Measurements from ENCODE around the gene CD55. TPM values are rescaled to one million over a fixed set of nuclear protein-coding genes. Genes with fewer than 3 reads are reported as not detected.

The CD55 gene
- total RNA-seq, 1 donor from 2014 or later = 11.0 TPM

GRCh38 chr1:207352554-207352953 lies 31.1 kb downstream of the CD55 start:
- peaks cover 0 to under 1% (median 0%) of the 10 kb centered on the region in 3 donors for H3K4me1 ChIP-seq (ENCODE audit: control insufficient read depth in 3 of 3, insufficient read depth in 3 of 3, low read length in 3 of 3)
- H3K9ac ChIP-seq (ENCODE audit: low read depth in 1 of 3, low read length in 3 of 3) = no peak overlapping the region
- H3K36me3 ChIP-seq (ENCODE audit: control insufficient read depth in 3 of 3, insufficient read depth in 3 of 3, low read length in 3 of 3) = peaks cover 0 to 2% (median 0%) of the 10 kb centered on the region in 3 donors
- H3K27ac ChIP-seq (ENCODE audit: low read depth, low read length) = no peak overlapping the region
- no peaks in the 10 kb centered on the region for H3K27me3 ChIP-seq (ENCODE audit: control insufficient read depth in 3 of 3, insufficient read depth in 3 of 3, low read length in 3 of 3)
- H3K4me3 ChIP-seq (ENCODE audit: low read length in 3 of 3) = no peak overlapping the region
- no peaks in the 10 kb centered on the region for H3K9me3 ChIP-seq (ENCODE audit: control insufficient read depth in 3 of 3, low read length in 3 of 3)

GRCh38 chr1:207355060-207355459 lies 33.6 kb downstream of the CD55 start:
- Histone ChIP-seq H3K4me1 (ENCODE audit: control insufficient read depth in 3 of 3, insufficient read depth in 3 of 3, low read length in 3 of 3) (no peaks in the 10 kb centered on the region), H3K4me3 (ENCODE audit: low read length in 3 of 3) (no peak overlapping the region), H3K9ac (ENCODE audit: low read depth in 1 of 3, low read length in 3 of 3) (no peak overlapping the region), H3K9me3 (ENCODE audit: control insufficient read depth in 3 of 3, low read length in 3 of 3) (no peaks in the 10 kb centered on the region), H3K27me3 (ENCODE audit: control insufficient read depth in 3 of 3, insufficient read depth in 3 of 3, low read length in 3 of 3) (no peaks in the 10 kb centered on the region), H3K27ac (ENCODE audit: low read depth, low read length) (no peak overlapping the region), H3K36me3 (ENCODE audit: control insufficient read depth in 3 of 3, insufficient read depth in 3 of 3, low read length in 3 of 3) (peaks cover 0 to 4% (median 0%) of the 10 kb centered on the region in 3 donors)

- Histone ChIP-seq H3K4me1 (ENCODE audit: control insufficient read depth in 3 of 3, insufficient read depth in 3 of 3, low read length in 3 of 3) (no peaks in the 10 kb centered on the region), H3K27me3 (ENCODE audit: control insufficient read depth in 3 of 3, insufficient read depth in 3 of 3, low read length in 3 of 3) (no peaks in the 10 kb centered on the region), H3K4me3 (ENCODE audit: low read length in 3 of 3) (no peak overlapping the region), H3K9me3 (ENCODE audit: control insufficient read depth in 3 of 3, low read length in 3 of 3) (no peaks in the 10 kb centered on the region), H3K27ac (ENCODE audit: low read depth, low read length) (no peak overlapping the region), H3K9ac (ENCODE audit: low read depth in 1 of 3, low read length in 3 of 3) (no peak overlapping the region), H3K36me3 (ENCODE audit: control insufficient read depth in 3 of 3, insufficient read depth in 3 of 3, low read length in 3 of 3) (peaks cover 0 to 4% (median 0%) of the 10 kb centered on the region in 3 donors)
Observed at GRCh38 chr1:207355513-207356295, 34.2 kb downstream of the CD55 start.

DNA sequence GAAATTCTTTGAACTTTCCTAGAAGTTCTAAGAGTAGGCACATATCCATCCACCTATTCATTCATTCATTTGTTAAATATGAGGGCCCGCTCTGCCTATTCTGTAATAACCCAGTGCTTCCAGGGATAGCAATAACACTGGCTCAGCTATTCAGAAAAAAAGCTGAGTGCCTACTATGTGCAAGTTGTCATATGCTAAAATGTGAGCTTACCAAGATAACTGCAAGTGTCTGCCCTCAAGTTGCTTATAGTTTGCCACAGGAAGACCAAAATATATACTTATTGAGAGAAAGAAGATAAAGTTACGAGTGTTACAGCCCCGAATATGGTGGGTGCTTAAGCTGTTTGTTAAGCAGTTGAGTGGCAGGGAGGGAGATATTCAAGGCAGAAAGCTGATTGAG lies 39.6 kb downstream of the CD55 start:
- Histone ChIP-seq H3K27me3 (ENCODE audit: control insufficient read depth in 3 of 3, insufficient read depth in 3 of 3, low read length in 3 of 3) (no peaks in the 10 kb centered on the region), H3K4me1 (ENCODE audit: control insufficient read depth in 3 of 3, insufficient read depth in 3 of 3, low read length in 3 of 3) (peaks cover 0 to 3% (median 0%) of the 10 kb centered on the region in 3 donors), H3K36me3 (ENCODE audit: control insufficient read depth in 3 of 3, insufficient read depth in 3 of 3, low read length in 3 of 3) (peaks cover 5 to 18% (median 13%) of the 10 kb centered on the region in 3 donors), H3K9me3 (ENCODE audit: control insufficient read depth in 3 of 3, low read length in 3 of 3) (no peaks in the 10 kb centered on the region), H3K27ac (ENCODE audit: low read depth, low read length) (no peak overlapping the region), H3K9ac (ENCODE audit: low read depth in 1 of 3, low read length in 3 of 3) (no peak overlapping the region), H3K4me3 (ENCODE audit: low read length in 3 of 3) (no peak overlapping the region)

DNA sequence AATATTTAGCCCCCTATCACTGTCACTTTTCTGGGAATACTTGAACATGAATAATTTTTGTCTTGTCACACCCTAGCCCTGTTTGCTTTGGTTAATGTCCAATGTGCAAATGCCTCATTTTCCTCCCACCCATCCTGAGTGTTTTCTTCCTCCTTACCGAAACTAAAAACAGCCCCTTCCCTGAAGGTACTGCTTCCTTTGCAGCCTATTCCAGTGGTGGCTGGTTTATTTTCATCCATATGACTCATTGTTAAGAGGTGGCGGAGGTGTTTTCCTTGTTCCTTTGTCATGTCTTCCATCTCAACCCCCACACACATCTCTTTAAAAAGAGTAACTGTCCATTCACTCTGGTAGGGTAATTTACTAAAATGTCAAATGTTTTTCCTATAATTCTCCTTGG lies 40.4 kb downstream of the CD55 start:
- H3K4me1 ChIP-seq (ENCODE audit: control insufficient read depth in 3 of 3, insufficient read depth in 3 of 3, low read length in 3 of 3) = peaks cover 0 to 3% (median 0%) of the 10 kb centered on the region in 3 donors
- H3K9me3 ChIP-seq (ENCODE audit: control insufficient read depth in 3 of 3, low read length in 3 of 3) = no peaks in the 10 kb centered on the region
- H3K9ac ChIP-seq (ENCODE audit: low read depth in 1 of 3, low read length in 3 of 3) = no peak overlapping the region
- H3K36me3 ChIP-seq (ENCODE audit: control insufficient read depth in 3 of 3, insufficient read depth in 3 of 3, low read length in 3 of 3) = peaks cover 5 to 18% (median 16%) of the 10 kb centered on the region in 3 donors
- H3K27me3 ChIP-seq (ENCODE audit: control insufficient read depth in 3 of 3, insufficient read depth in 3 of 3, low read length in 3 of 3) = no peaks in the 10 kb centered on the region
- no peak overlapping the region for H3K27ac ChIP-seq (ENCODE audit: low read depth, low read length)
- no peak overlapping the region for H3K4me3 ChIP-seq (ENCODE audit: low read length in 3 of 3)

GRCh38 chr1:207362962-207363860 lies 41.7 kb downstream of the CD55 start:
- peaks cover 0 to 3% (median 0%) of the 10 kb centered on the region in 3 donors for H3K4me1 ChIP-seq (ENCODE audit: control insufficient read depth in 3 of 3, insufficient read depth in 3 of 3, low read length in 3 of 3)
- no peaks in the 10 kb centered on the region for H3K27me3 ChIP-seq (ENCODE audit: control insufficient read depth in 3 of 3, insufficient read depth in 3 of 3, low read length in 3 of 3)
- no peak overlapping the region for H3K27ac ChIP-seq (ENCODE audit: low read depth, low read length)
- H3K36me3 ChIP-seq (ENCODE audit: control insufficient read depth in 3 of 3, insufficient read depth in 3 of 3, low read length in 3 of 3) = peaks cover 5 to 18% (median 16%) of the 10 kb centered on the region in 3 donors
- no peak overlapping the region for H3K9ac ChIP-seq (ENCODE audit: low read depth in 1 of 3, low read length in 3 of 3)
- no peak overlapping the region for H3K4me3 ChIP-seq (ENCODE audit: low read length in 3 of 3)
- H3K9me3 ChIP-seq (ENCODE audit: control insufficient read depth in 3 of 3, low read length in 3 of 3) = no peaks in the 10 kb centered on the region

GRCh38 chr1:207363871-207364270 lies 42.4 kb downstream of the CD55 start:
- no peak overlapping the region for H3K27ac ChIP-seq (ENCODE audit: low read depth, low read length)
- no peak overlapping the region for H3K9ac ChIP-seq (ENCODE audit: low read depth in 1 of 3, low read length in 3 of 3)
- no peaks in the 10 kb centered on the region for H3K27me3 ChIP-seq (ENCODE audit: control insufficient read depth in 3 of 3, insufficient read depth in 3 of 3, low read length in 3 of 3)
- H3K4me1 ChIP-seq (ENCODE audit: control insufficient read depth in 3 of 3, insufficient read depth in 3 of 3, low read length in 3 of 3) = peaks cover 0 to 3% (median 0%) of the 10 kb centered on the region in 3 donors
- H3K4me3 ChIP-seq (ENCODE audit: low read length in 3 of 3) = no peak overlapping the region
- H3K9me3 ChIP-seq (ENCODE audit: control insufficient read depth in 3 of 3, low read length in 3 of 3) = no peaks in the 10 kb centered on the region
- peaks cover 5 to 18% (median 16%) of the 10 kb centered on the region in 3 donors for H3K36me3 ChIP-seq (ENCODE audit: control insufficient read depth in 3 of 3, insufficient read depth in 3 of 3, low read length in 3 of 3)

- H3K9ac ChIP-seq (ENCODE audit: low read depth in 1 of 3, low read length in 3 of 3) = no peak overlapping the region
- H3K9me3 ChIP-seq (ENCODE audit: control insufficient read depth in 3 of 3, low read length in 3 of 3) = no peaks in the 10 kb centered on the region
- H3K27ac ChIP-seq (ENCODE audit: low read depth, low read length) = no peak overlapping the region
- H3K4me3 ChIP-seq (ENCODE audit: low read length in 3 of 3) = no peak overlapping the region
- H3K36me3 ChIP-seq (ENCODE audit: control insufficient read depth in 3 of 3, insufficient read depth in 3 of 3, low read length in 3 of 3) = peaks cover 5 to 18% (median 14%) of the 10 kb centered on the region in 3 donors
- H3K4me1 ChIP-seq (ENCODE audit: control insufficient read depth in 3 of 3, insufficient read depth in 3 of 3, low read length in 3 of 3) = peaks cover 0 to 3% (median 0%) of the 10 kb centered on the region in 3 donors
- no peaks in the 10 kb centered on the region for H3K27me3 ChIP-seq (ENCODE audit: control insufficient read depth in 3 of 3, insufficient read depth in 3 of 3, low read length in 3 of 3)
Observed at GRCh38 chr1:207364614-207365013, 43.1 kb downstream of the CD55 start.

- no peak overlapping the region for H3K9ac ChIP-seq (ENCODE audit: low read depth in 1 of 3, low read length in 3 of 3)
- H3K27me3 ChIP-seq (ENCODE audit: control insufficient read depth in 3 of 3, insufficient read depth in 3 of 3, low read length in 3 of 3) = no peaks in the 10 kb centered on the region
- H3K4me1 ChIP-seq (ENCODE audit: control insufficient read depth in 3 of 3, insufficient read depth in 3 of 3, low read length in 3 of 3) = peaks cover 0 to 3% (median 0%) of the 10 kb centered on the region in 3 donors
- no peak overlapping the region for H3K4me3 ChIP-seq (ENCODE audit: low read length in 3 of 3)
- H3K27ac ChIP-seq (ENCODE audit: low read depth, low read length) = no peak overlapping the region
- H3K36me3 ChIP-seq (ENCODE audit: control insufficient read depth in 3 of 3, insufficient read depth in 3 of 3, low read length in 3 of 3) = peaks cover 5 to 18% (median 12%) of the 10 kb centered on the region in 3 donors
- no peaks in the 10 kb centered on the region for H3K9me3 ChIP-seq (ENCODE audit: control insufficient read depth in 3 of 3, low read length in 3 of 3)
Observed at GRCh38 chr1:207365063-207365462, 43.6 kb downstream of the CD55 start.

Data from skeletal muscle tissue (tissue), 4 donors.